Mammary epithelial cell (primary cell): Measurements from ENCODE around the gene LRIG2.

ENCODE experiments used
- EZH2 ChIP-seq: IDR thresholded peaks from 2 replicates; pipeline ENCODE4 v1.6.1; 2012; ENCODE audit warnings: low read length, inconsistent platforms, borderline replicate concordance
- TF ChIP-seq, protein P1 (sequence below), 2 donors: IDR thresholded peaks in 1 of 2; conservative IDR thresholded peaks in 1 of 2; 2 replicates each; pipeline ENCODE4 v1.5.1; 2011 to 2012; ENCODE audit warnings: inconsistent platforms in 2 of 2, low read length in 2 of 2, mild to moderate bottlenecking in 2 of 2, control low read depth in 1 of 2, low read depth in 1 of 2; ENCODE audit not compliant: insufficient read depth in 1 of 2; ENCODE audit errors: extremely low read depth in 1 of 2

DNA sequence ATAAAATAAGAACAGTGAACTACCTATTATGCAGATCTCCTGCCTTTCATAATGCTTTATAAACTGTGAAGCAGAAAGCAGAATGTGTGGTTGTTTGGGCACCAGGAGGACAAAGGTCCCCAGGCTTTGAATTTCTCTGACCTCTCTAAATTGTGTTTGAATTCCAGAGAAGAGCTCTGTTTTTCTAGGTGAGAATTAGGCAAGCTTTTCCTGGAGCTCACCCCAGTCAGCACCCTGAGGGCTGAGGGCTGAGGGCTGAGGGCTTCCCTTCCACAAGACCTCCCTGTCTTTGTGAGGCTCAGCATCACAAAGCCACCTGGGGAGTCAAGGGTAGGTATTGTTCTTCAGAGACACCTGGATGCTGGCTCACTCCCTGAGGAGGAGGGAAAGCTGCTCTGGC is 45.5 kb upstream of the LRIG2 start:
- TF ChIP-seq, protein P1, sequence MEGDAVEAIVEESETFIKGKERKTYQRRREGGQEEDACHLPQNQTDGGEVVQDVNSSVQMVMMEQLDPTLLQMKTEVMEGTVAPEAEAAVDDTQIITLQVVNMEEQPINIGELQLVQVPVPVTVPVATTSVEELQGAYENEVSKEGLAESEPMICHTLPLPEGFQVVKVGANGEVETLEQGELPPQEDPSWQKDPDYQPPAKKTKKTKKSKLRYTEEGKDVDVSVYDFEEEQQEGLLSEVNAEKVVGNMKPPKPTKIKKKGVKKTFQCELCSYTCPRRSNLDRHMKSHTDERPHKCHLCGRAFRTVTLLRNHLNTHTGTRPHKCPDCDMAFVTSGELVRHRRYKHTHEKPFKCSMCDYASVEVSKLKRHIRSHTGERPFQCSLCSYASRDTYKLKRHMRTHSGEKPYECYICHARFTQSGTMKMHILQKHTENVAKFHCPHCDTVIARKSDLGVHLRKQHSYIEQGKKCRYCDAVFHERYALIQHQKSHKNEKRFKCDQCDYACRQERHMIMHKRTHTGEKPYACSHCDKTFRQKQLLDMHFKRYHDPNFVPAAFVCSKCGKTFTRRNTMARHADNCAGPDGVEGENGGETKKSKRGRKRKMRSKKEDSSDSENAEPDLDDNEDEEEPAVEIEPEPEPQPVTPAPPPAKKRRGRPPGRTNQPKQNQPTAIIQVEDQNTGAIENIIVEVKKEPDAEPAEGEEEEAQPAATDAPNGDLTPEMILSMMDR (conservative IDR thresholded peaks at IDR 0.05 in 1 of 2, IDR thresholded peaks at IDR 0.05 in 1 of 2; ENCODE audit: extremely low read depth in 1 of 2, insufficient read depth in 1 of 2, low read depth in 1 of 2, low read length in 2 of 2): no peak
- no peak for TF ChIP-seq EZH2
